ENCODE data around the gene OGFOD3.

GRCh38 chr17:82408288-82408937 is 10.0 kb downstream of the OGFOD3 start:
- TF ChIP-seq CTCF (conservative IDR thresholded peaks at IDR 0.05) (no peak), EZH2 (IDR thresholded peaks at IDR 0.05; ENCODE audit: low read depth) (no peak)

Data from PC-9 (cell line).